Activated T-helper 1 cell treated with anti-CD3 and anti-CD28 coated beads, Interleukin-12 subunit alpha, Interleukin-12 subunit beta, Interleukin-2, Interleukin-4 antibody, amounts not matched to agents 30 ng/mL and 10 ng/mL and 1 ng/mL, durations not matched to agents 14 hours and 24 hours and 36 hours (primary cell): ENCODE measurements around the gene HYAL2. TPM values are rescaled to one million over a fixed set of nuclear protein-coding genes. Genes with fewer than 3 reads are reported as not detected.
A peak's percentile ranks its signal among the peaks of the same experiment; 100 is the strongest.

Experiments used
- DNase-seq: peaks from one replicate; pipeline ENCODE4 v3.0.0; 2021; ENCODE audit warnings: low spot score
- H3K27ac Mint-ChIP-seq: one replicate; pipeline ENCODE4 v1.8.0; 2021; ENCODE audit warnings: mild to moderate bottlenecking, mixed read lengths
- H3K27me3 Mint-ChIP-seq: one replicate; pipeline ENCODE4 v1.8.0; 2022; ENCODE audit warnings: mild to moderate bottlenecking, moderate library complexity, mixed read lengths; ENCODE audit not compliant: insufficient read depth
- H3K36me3 Mint-ChIP-seq: one replicate; pipeline ENCODE4 v1.8.0; 2021; ENCODE audit warnings: low read depth, mixed read lengths
- H3K4me1 Mint-ChIP-seq: one replicate; pipeline ENCODE4 v1.8.0; 2021; ENCODE audit warnings: low read depth, mixed read lengths
- H3K4me3 Mint-ChIP-seq: one replicate; pipeline ENCODE4 v1.8.0; 2021; ENCODE audit warnings: mild to moderate bottlenecking, moderate library complexity, mixed read lengths
- H3K9me3 Mint-ChIP-seq: one replicate; pipeline ENCODE4 v1.8.0; 2021; ENCODE audit warnings: mixed read lengths
- intact Hi-C: fragments of 100-400 bp; cut with micrococcal nuclease; formaldehyde crosslinking; loops from one replicate; pipeline ENCODE4 v1.15.1; 2024
- total RNA-seq: library from RNA; stranded (reverse); gene quantifications from 2 replicates; pipeline ENCODE4 v1.2.3, GENCODE V29; 2022

HYAL2 gene, protein sequence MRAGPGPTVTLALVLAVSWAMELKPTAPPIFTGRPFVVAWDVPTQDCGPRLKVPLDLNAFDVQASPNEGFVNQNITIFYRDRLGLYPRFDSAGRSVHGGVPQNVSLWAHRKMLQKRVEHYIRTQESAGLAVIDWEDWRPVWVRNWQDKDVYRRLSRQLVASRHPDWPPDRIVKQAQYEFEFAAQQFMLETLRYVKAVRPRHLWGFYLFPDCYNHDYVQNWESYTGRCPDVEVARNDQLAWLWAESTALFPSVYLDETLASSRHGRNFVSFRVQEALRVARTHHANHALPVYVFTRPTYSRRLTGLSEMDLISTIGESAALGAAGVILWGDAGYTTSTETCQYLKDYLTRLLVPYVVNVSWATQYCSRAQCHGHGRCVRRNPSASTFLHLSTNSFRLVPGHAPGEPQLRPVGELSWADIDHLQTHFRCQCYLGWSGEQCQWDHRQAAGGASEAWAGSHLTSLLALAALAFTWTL
- total RNA-seq = 15.5 and 16.1 TPM in 2 replicates

DNA sequence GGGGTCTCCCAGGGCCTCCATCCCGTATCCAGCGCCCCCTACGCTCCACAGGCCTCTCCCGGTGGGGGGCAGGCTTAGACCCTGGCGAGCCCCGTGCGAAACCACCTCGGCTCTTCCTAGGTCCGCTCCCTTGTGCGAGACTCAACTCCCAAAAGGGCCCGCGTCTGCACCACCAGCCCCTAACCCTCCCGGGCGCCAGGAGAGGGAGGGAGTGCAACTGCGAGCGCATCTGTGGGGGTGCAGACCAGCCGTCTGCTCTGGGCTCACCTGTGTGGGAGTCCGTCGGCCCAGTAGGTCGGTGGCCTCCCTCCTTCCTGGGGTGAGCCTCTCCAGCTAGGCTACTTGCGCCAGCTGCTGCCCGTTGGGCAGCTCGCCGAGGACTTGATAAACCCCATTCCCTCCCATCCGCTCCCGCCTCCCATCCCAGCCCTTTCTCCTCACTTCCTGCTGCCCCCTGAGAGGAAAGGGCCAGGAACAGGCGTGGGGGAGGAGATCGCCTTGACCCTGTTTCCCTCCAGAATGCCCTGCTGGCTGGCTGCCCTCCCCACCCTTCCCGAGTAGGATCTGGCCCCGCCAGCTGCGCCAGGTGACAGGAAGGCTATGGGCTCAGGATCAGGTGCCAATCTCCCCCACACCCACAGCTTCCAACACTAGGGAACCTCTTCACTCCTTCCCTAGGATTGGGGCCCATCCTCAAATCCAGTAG, at the start of gene HYAL2:
Gene HYAL2 (minus strand): TSS at position 360 of the 706 bp plus-strand sequence. CDS start 2,256 bp downstream, outside the sequence.
- Mint-ChIP-seq H3K36me3 (peaks cover 17% of the 10 kb centered on the region), H3K27ac (peak within 1 kb of the TSS; percentile 83), H3K4me3 (peak within 1 kb of the TSS; percentile 79), H3K27me3 (no peaks in the 10 kb centered on the region), H3K4me1 (peaks cover 39% of the 10 kb centered on the region), H3K9me3 (no peaks in the 10 kb centered on the region)
- no peak for DNase-seq
- intact Hi-C loops = no loop called here

DNA sequence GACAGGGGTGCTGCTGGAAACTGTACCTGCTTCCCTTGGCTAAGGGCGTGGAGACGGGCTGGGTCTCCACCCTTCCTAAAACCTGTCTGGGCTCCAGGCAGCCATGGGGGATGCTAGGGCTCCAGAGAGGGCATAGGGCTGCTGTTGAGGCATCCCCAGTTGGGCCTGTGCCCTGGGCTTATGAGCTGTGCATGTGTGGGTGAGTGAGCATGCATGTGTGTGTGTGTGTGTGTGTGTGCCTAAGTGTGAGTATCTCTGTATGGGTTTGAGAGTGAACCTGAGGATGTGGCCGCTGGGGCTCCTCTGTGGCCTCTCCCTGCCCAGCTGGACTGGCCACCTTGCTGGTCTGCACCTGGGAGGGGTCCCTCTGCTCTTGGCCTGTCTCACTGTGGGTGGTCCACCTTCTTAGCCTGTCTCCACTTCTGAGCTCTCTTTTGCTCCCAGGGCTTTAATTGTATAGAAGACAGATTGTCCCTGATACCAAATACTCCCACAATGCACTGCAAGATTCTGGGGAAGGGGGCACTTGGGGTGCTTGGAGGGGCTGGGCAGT, 48.7 kb upstream of the HYAL2 start:
- no peak overlapping the region for H3K4me3 Mint-ChIP-seq
- H3K27ac Mint-ChIP-seq = no peak overlapping the region
- H3K36me3 Mint-ChIP-seq = no peaks in the 10 kb centered on the region
- intact Hi-C loops = no loop called here
- no peaks in the 10 kb centered on the region for H3K9me3 Mint-ChIP-seq
- peaks cover 2% of the 10 kb centered on the region for H3K27me3 Mint-ChIP-seq
- H3K4me1 Mint-ChIP-seq = peaks cover 6% of the 10 kb centered on the region
- DNase-seq = no peak

DNA sequence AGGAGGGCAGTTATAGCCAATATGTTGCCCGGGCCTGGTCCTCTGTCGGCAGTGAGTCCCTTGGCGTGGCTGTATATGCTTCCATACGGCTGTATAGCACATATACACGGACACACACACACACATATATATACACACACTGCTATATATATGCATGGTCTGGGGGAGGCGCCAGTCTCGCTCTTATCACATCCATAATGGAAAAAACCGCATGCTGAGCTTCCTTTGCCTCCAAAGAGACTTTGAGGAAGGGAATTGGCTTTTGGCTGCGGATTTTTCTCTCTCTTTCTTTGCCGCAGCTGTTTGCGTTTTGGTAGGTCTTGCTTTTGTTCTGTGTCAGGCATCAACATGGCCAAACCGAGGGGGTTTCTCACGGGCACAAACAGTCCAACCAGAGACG, 48.0 kb upstream of the HYAL2 start:
- H3K4me1 Mint-ChIP-seq = peaks cover 9% of the 10 kb centered on the region
- H3K27me3 Mint-ChIP-seq = peaks cover 2% of the 10 kb centered on the region
- no peak overlapping the region for H3K27ac Mint-ChIP-seq
- no peaks in the 10 kb centered on the region for H3K9me3 Mint-ChIP-seq
- intact Hi-C loops = no loop called here
- no peak overlapping the region for H3K4me3 Mint-ChIP-seq
- no peak for DNase-seq
- no peaks in the 10 kb centered on the region for H3K36me3 Mint-ChIP-seq

DNA sequence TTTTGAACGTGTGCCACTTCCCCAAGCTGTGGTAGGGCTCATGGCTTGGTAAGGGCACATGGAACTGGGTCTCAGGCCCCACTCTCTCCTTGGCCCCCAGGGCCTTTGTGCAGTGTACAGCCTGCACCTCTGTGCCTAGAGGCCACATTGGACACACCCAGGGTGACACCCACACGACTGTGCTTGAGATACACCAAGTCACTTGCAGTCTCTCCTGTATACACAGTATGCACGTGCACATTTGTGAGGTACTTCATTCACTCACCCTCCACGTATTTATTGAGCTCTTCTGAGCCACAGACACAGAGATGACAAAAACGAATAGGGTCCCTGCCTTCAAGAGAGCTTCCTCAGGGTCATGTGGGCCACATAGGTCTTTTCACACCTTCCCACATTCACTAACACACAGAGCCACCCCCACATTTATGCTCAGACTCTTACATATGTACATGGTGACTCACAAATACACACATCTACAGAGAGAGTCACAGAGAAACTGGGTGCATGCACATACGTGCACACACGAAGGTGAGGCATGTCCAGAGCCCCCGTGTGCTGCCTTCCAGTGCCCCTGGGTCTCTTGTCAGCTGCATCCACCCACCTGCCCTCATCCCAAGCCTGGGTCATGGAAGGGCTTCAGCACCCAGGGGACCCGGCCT, 46.6 kb upstream of the HYAL2 start:
- Mint-ChIP-seq H3K9me3 (no peaks in the 10 kb centered on the region), H3K36me3 (no peaks in the 10 kb centered on the region), H3K4me3 (no peak overlapping the region), H3K4me1 (peaks cover 13% of the 10 kb centered on the region), H3K27me3 (peaks cover 2% of the 10 kb centered on the region), H3K27ac (no peak overlapping the region)
- intact Hi-C loops = loop anchor here (5.0 kb wide), 1 partner anchor 173 kb away; no protein-coding TSS in a partner anchor
- DNase-seq = no peak

DNA sequence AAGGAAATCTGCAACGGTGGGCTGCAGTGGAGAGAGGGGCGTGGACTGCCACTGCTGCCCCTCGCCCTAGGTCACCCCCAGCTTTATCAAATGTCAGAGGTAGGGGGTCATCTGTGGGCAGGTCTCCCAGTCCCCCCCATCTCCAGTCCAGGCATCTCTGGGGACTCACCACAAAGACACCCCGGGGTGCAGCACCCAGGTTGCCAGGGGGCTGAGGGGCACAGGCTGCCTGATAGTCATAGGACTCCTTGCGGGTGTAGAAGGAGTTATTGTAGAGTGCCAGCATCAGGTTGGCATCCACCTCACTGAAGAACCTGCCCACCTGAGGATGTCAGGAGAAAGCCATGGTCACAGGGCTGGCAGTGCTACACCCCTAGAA, 43.3 kb upstream of the HYAL2 start:
- peak overlapping the region; percentile 70 for H3K27ac Mint-ChIP-seq
- DNase-seq = no peak
- peak overlapping the region; percentile 79 for H3K4me3 Mint-ChIP-seq
- intact Hi-C loops = loop anchor here (1.0 to 5.0 kb wide), 3 partner anchors 15 to 201 kb away; partner anchors contain the start of genes C3orf18, CYB561D2 and NPRL2
- peaks cover 4% of the 10 kb centered on the region for H3K27me3 Mint-ChIP-seq
- no peaks in the 10 kb centered on the region for H3K9me3 Mint-ChIP-seq
- peaks cover 13% of the 10 kb centered on the region for H3K4me1 Mint-ChIP-seq
- no peaks in the 10 kb centered on the region for H3K36me3 Mint-ChIP-seq

DNA sequence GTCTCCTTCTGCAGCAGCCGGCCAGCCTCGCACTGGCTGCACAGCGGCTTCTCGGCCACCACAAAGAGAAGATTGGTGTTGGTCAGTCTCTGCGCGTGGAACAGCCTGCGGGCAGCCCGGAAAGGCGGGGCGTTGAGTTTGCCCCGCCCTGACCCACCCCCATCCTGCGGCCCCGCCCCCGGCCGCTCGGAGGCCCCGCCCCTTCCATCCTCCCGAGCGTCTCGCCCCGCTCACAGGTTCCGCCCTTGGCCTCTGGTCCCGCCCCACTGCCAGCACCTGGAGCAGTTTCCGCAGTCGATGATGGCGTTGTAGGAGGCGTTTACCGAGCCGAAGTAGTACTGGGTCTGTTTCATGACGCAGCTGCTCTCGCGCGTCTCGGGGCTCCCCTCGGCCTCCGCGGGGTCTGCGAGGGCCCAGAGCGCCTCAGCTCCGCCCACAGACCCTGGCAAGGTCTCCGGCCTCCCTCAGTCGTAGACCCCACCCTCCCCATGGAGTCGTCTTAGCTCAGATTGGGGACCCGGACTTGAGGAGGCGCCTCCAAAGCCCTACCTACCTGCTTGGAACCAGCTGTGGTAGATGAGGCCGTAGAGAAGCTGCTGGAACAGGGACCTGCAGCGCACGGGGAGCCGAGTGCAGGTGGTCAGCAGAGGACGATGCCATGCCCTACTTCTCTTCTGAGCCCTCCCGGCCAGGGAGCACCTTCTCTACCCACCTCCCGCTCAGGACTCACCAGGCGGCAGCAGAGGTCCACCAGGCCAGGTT, 42.7 kb upstream of the HYAL2 start:
- Mint-ChIP-seq H3K4me1 (peaks cover 13% of the 10 kb centered on the region), H3K27me3 (peaks cover 4% of the 10 kb centered on the region), H3K9me3 (no peaks in the 10 kb centered on the region), H3K36me3 (no peaks in the 10 kb centered on the region), H3K27ac (peak overlapping the region; percentile 70), H3K4me3 (peak overlapping the region; percentile 79)
- DNase-seq = peak; percentile 93
- intact Hi-C loops = loop anchor here (1.0 to 5.0 kb wide), 3 partner anchors 14 to 202 kb away; partner anchors contain the start of genes C3orf18, CYB561D2 and NPRL2

DNA sequence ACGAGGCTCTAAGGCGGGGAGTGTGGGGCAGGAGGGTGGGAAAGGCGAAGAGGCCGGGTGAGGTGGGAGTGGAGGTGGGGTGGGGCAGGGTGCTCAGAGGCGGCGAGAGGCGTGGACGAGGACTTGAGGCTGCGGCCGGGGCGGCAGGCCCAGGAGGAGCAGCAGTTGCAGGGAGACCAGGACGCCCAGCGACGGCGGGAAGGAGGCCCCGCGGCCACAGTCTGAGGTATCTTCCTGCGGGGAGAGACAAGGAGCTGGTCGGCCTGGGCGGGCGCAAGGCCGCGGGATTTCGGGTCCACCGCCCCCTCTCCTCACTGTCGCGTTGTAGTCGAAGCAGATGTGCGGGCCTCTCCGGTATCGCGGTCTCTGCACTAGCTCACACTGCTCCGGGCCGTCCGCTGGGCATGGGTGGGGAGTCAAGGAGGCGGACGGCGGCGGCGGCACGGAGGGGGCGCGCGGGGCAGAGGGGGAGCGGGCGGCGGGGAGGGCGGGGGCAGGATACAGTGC, 42.1 kb upstream of the HYAL2 start:
- H3K36me3 Mint-ChIP-seq = no peaks in the 10 kb centered on the region
- intact Hi-C loops = loop anchor here (1.0 to 5.0 kb wide), 3 partner anchors 14 to 203 kb away; partner anchors contain the start of genes C3orf18, CYB561D2 and NPRL2

DNA sequence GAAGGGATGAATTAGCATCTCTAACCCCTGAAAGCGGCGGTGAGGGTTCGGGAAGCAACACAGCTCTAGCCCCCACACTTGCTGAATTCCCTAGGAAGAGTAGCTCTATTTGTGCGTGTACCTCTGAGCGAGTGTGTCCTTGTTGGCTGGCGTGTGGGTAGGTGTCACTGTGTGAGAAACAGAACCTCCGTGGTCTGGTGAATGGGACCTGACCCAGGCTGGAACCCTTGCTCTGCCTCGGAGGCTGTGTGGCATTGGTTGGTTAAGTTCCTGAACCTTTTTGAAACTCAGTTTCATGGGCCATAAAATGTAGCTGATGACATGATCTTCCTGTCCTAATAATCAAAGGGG, 37.2 kb upstream of the HYAL2 start:
- Mint-ChIP-seq H3K36me3 (peaks cover 10% of the 10 kb centered on the region), H3K4me1 (peaks cover 40% of the 10 kb centered on the region), H3K27me3 (peaks cover 4% of the 10 kb centered on the region), H3K9me3 (no peaks in the 10 kb centered on the region), H3K4me3 (peak overlapping the region; percentile 99), H3K27ac (peak overlapping the region; percentile 96)
- DNase-seq = no peak
- intact Hi-C loops = loop anchor here (1.0 to 10.0 kb wide), 12 partner anchors 8 to 1695 kb away; partner anchors contain the start of genes C3orf18, CISH, DCAF1 and DUSP7

More for the DNA sequence above, 42.1 kb upstream of the HYAL2 start:
- Mint-ChIP-seq H3K27ac (peak overlapping the region; percentile 61), H3K9me3 (no peaks in the 10 kb centered on the region), H3K4me3 (peak overlapping the region; percentile 69), H3K27me3 (peaks cover 4% of the 10 kb centered on the region), H3K4me1 (peaks cover 18% of the 10 kb centered on the region)
- no peak for DNase-seq

DNA sequence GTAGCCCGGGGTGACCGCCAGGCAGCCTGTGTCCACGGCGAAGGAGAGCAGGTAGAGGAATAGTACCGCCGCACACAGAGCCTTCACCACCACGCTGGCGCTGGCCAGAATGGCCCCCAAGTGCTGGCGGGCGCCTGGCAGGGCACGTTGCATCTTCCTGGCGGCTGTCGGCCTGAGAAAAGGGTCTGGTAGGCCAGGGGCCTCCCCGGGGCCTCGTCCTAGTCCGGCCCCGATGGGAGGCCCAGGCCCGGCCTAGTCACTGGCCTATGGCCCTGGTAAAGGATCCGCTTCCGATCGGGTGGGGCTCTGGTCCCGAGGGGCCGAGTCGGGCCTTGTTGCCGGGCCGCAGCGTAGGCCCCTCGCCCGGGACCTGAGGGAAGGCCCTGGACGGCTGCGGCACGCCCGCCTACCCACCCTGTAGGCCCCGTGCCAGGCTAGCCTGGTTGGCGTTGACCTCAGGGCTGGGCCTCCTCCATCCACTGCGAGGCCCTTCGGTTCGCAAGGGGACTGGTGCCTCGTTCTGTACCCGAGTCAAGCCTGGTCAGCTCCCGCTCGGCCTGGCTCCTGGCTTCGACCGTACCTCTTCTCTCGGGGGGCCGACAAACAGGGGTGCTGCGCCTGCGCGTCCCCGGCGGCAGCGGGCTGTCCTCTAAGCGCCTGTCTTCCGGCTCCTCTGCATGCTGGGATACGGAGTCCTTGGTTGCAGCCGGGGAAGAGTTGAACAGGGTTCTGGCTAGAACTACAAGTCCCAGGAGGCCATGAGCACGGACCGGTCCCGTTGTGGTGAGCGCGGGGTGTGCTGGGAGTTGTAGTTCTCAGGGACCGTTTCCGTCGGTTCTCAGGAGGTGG, 36.6 kb upstream of the HYAL2 start, which contains the start of gene TMEM115:
Gene TMEM115 (minus strand): TSS at position 611 of the 849 bp plus-strand sequence. CDS start 458 bp downstream, at position 153.
- intact Hi-C loops = loop anchor here (1.0 to 10.0 kb wide), 12 partner anchors 8 to 1696 kb away; partner anchors contain the start of genes C3orf18, CISH, DCAF1 and DUSP7
- peaks cover 43% of the 10 kb centered on the region for H3K4me1 Mint-ChIP-seq
- DNase-seq = peak; percentile 95
- H3K9me3 Mint-ChIP-seq = no peaks in the 10 kb centered on the region
- peak within 1 kb of the TSS; percentile 96 for H3K27ac Mint-ChIP-seq
- peak within 1 kb of the TSS; percentile 99 for H3K4me3 Mint-ChIP-seq
- peaks cover 4% of the 10 kb centered on the region for H3K27me3 Mint-ChIP-seq
- peaks cover 15% of the 10 kb centered on the region for H3K36me3 Mint-ChIP-seq

DNA sequence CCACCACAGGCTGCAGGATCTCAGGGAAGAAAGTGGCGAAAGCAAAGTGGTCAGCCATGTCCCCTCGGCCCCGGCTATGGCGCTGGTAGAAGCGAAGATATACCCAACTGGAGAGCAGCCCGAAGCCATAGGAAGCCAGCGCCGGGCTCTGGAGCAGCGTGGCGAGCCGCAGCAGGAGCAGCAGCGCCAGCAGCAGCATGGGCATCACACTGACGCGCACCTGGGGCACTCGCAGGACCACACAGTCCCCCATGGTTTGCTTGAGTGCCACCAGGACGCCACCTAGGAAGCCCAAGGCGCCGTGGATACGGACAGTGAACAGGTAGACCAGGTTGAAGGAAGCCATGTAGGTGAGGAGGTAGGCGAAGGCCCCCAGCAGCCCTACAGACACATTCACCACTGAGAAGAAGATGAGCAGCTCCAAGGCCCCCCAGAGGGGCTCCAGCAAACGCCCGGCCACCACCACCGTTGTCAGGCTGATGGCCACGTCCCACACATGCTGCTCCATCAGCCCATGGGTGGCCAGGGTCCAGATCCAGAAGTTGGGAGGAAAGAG, 35.9 kb upstream of the HYAL2 start:
- DNase-seq = no peak
- Mint-ChIP-seq H3K27ac (peak overlapping the region; percentile 75), H3K4me3 (peak overlapping the region; percentile 99), H3K36me3 (peaks cover 16% of the 10 kb centered on the region), H3K9me3 (no peaks in the 10 kb centered on the region), H3K4me1 (peaks cover 45% of the 10 kb centered on the region), H3K27me3 (peaks cover 2% of the 10 kb centered on the region)
- intact Hi-C loops = loop anchor here (2.0 to 10.0 kb wide), 5 partner anchors 252 to 1696 kb away; partner anchors contain the start of genes CISH, DUSP7, MANF and RPL29
